Lung (tissue), 12 donors: ENCODE data around the gene DNAAF1. TPM values are rescaled to one million over a fixed set of nuclear protein-coding genes. Genes with fewer than 3 reads are reported as not detected.
"Not testable (repeated sequence)": the region's sequence is repeated elsewhere in the genome, so short reads cannot be mapped to it uniquely, and the experiment has no call there.

ENCODE experiments used
- ATAC-seq: fragments of 200-7000 bp; cut with Tn5 transposase; one replicate; pipeline ENCODE4 v1.9.1; 2020; ENCODE audit warnings: moderate number of reproducible peaks; ENCODE audit not compliant: insufficient read depth, low FRiP score
- DNase-seq, 3 donors: peaks; one replicate each; pipeline ENCODE4 v3.0.0-alpha.2; 2013 to 2017
- H3K27ac ChIP-seq, 2 donors: one replicate each; pipeline ENCODE4 v1.5.1; 2013; ENCODE audit warnings: mild to moderate bottlenecking in 2 of 2, moderate library complexity in 2 of 2, control low read depth in 1 of 2, inconsistent platforms in 1 of 2, low read depth in 1 of 2, low read length in 1 of 2
- H3K27me3 ChIP-seq, 3 donors: one replicate each; pipeline ENCODE4 v1.5.1; 2013; ENCODE audit warnings: low read length in 2 of 3; ENCODE audit not compliant: control insufficient read depth in 3 of 3, insufficient read depth in 3 of 3
- H3K36me3 ChIP-seq, 4 donors: one replicate each; pipeline ENCODE4 v1.5.1; 2013; ENCODE audit warnings: low read length in 4 of 4, mild to moderate bottlenecking in 1 of 4, moderate library complexity in 1 of 4; ENCODE audit not compliant: control insufficient read depth in 4 of 4, insufficient read depth in 4 of 4
- H3K4me1 ChIP-seq, 5 donors: one replicate each; pipeline ENCODE4 v1.5.1; 2013; ENCODE audit warnings: low read length in 5 of 5, mild to moderate bottlenecking in 2 of 5, moderate library complexity in 1 of 5; ENCODE audit not compliant: control insufficient read depth in 5 of 5, insufficient read depth in 5 of 5
- H3K4me3 ChIP-seq: one replicate; pipeline ENCODE4 v1.5.1; 2013; ENCODE audit warnings: mild to moderate bottlenecking, control low read depth, moderate library complexity
- H3K9ac ChIP-seq, 2 donors: one replicate each; pipeline ENCODE4 v1.5.1; 2013; ENCODE audit warnings: low read length in 2 of 2, control low read depth in 1 of 2; ENCODE audit not compliant: insufficient read depth in 1 of 2
- H3K9me3 ChIP-seq, 4 donors: one replicate each; pipeline ENCODE4 v1.5.1; 2013; ENCODE audit warnings: low read length in 3 of 4, mild to moderate bottlenecking in 1 of 4, moderate library complexity in 1 of 4; ENCODE audit not compliant: control insufficient read depth in 4 of 4, insufficient read depth in 3 of 4
- CTCF ChIP-seq: IDR thresholded peaks from 2 replicates; pipeline ENCODE4 v1.5.1; 2012; ENCODE audit warnings: mild to moderate bottlenecking; ENCODE audit errors: control extremely low read depth, extremely low read depth
- WGBS, 2 donors: extraction: QIAGEN DNeasy Blood & Tissue Kit; methylation state at CpG; one replicate each; pipeline ENCODE4 v1.1.7; 2013; 5-methylcytosine and 5-hydroxymethylcytosine counted together
- polyA plus RNA-seq, 2 donors: library from polyadenylated mRNA; stranded (reverse); fragments of 200-250 nt; gene quantifications; one replicate each; pipeline ENCODE4 v1.2.1, GENCODE V29; 2013
- total RNA-seq, 2 donors: library from RNA; depleted of rRNA in 1 of 2; stranded (reverse); fragments of >200 nt in 1 of 2; gene quantifications; one replicate each; pipeline ENCODE4 v1.2.1, GENCODE V29; 2014 to 2021
- donor health status: control.
- donor health status: control.
- donor health status: Bipolar disorder and iron deficiency.
- donor health status: healthy.
- donor health status: DM: yes; HTN: yes; CAD: no.

The DNAAF1 gene
- total and polyA plus RNA-seq, 4 donors = 11.5 to 38.5 (median 12.4) TPM

GRCh38 chr16:84215531-84215930, 70.4 kb downstream of the DNAAF1 start:
- H3K9me3 ChIP-seq = peaks cover 0 to 1% (median 0%) of the 10 kb centered on the region in 4 donors
- H3K27ac ChIP-seq = no peak overlapping the region
- no peak overlapping the region for H3K4me3 ChIP-seq
- peaks cover 0 to 5% (median 0%) of the 10 kb centered on the region in 3 donors for H3K27me3 ChIP-seq
- DNase-seq (no peak), ATAC-seq (no peak)
- no peak for TF ChIP-seq CTCF
- no peaks in the 10 kb centered on the region for H3K36me3 ChIP-seq
- no peaks in the 10 kb centered on the region for H3K4me1 ChIP-seq
- 84 to 91% methylated on average over 5 of the region's 5 CpGs for WGBS, 2 donors
- H3K9ac ChIP-seq = no peak overlapping the region

- not testable (repeated sequence) for ATAC-seq, H3K4me1 ChIP-seq, DNase-seq, H3K27me3 ChIP-seq, H3K36me3 ChIP-seq, H3K4me3 ChIP-seq, H3K9me3 ChIP-seq, H3K27ac ChIP-seq, H3K9ac ChIP-seq
- 94 to 98% methylated on average over 3 of the region's 3 CpGs for WGBS, 2 donors
These were observed 71.0 kb downstream of the DNAAF1 start for GRCh38 chr16:84216144-84216543.

- DNase-seq (no peak), ATAC-seq (no peak)
- no peak overlapping the region for H3K9ac ChIP-seq
- no peaks in the 10 kb centered on the region for H3K9me3 ChIP-seq
- H3K36me3 ChIP-seq = no peaks in the 10 kb centered on the region
- TF ChIP-seq CTCF = no peak
- H3K27ac ChIP-seq = no peak overlapping the region
- no peak overlapping the region for H3K4me3 ChIP-seq
- H3K4me1 ChIP-seq = no peaks in the 10 kb centered on the region
- WGBS, 2 donors = 86 to 88% methylated on average over 17 of the region's 17 CpGs
- peaks cover 0 to 5% (median 0%) of the 10 kb centered on the region in 3 donors for H3K27me3 ChIP-seq
These were observed 73.2 kb downstream of the DNAAF1 start for GRCh38 chr16:84218176-84218823.

DNA sequence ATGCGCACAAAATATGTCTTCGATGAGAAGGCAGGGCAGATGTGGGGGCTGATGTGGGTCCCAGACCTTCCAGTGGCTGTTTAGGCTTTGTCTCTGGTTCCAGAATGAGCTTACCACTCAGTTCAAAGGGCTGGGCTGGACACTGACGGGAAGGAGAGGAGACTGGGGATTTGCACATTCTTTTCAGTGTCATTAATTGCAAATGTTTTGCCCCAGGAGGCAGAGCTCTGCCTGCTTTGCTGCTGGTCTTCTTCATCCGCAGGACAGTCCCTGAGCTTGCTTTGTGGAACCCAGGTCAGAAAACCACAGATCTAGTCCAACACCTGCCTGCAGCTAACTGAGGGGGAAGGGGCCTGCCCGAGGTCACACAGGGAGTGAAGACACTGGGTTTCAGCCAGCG, 73.8 kb downstream of the DNAAF1 start:
- peaks cover 0 to 5% (median 0%) of the 10 kb centered on the region in 3 donors for H3K27me3 ChIP-seq
- no peaks in the 10 kb centered on the region for H3K9me3 ChIP-seq
- TF ChIP-seq CTCF = no peak
- H3K4me3 ChIP-seq = no peak overlapping the region
- ATAC-seq (no peak), DNase-seq (no peak)
- no peak overlapping the region for H3K9ac ChIP-seq
- 70 to 72% methylated on average over 6 of the region's 6 CpGs for WGBS, 2 donors
- H3K27ac ChIP-seq = no peak overlapping the region
- H3K36me3 ChIP-seq = no peaks in the 10 kb centered on the region
- no peaks in the 10 kb centered on the region for H3K4me1 ChIP-seq
